Stimulated activated CD8-positive, alpha-beta memory T cell treated with anti-CD3 and anti-CD28 coated beads, Interleukin-15, amount 100 ng/mL, for 48 hours (primary cell): ENCODE measurements around the gene KRI1.
A peak's percentile ranks its signal among the peaks of the same experiment; 100 is the strongest.

Experiments used
- DNase-seq, 2 donors: peaks; one replicate each; pipeline ENCODE4 v3.0.0-alpha.2; 2020; ENCODE audit warnings: low read depth in 2 of 2

Gene KRI1

GRCh38 chr19:10518444-10519361 lies 47.1 kb downstream of the KRI1 start:
- DNase-seq: no peak

GRCh38 chr19:10517760-10518443 lies 47.9 kb downstream of the KRI1 start:
- no peak for DNase-seq

GRCh38 chr19:10517361-10517759 lies 48.5 kb downstream of the KRI1 start, which contains the start of gene S1PR5:
Gene S1PR5, minus strand, starts transcription at chr19:10517447. Its CDS starts 2,436 bp downstream, at chr19:10515011.
- no peak for DNase-seq

GRCh38 chr19:10516671-10517286 lies 49.0 kb downstream of the KRI1 start:
- no peak for DNase-seq

DNA sequence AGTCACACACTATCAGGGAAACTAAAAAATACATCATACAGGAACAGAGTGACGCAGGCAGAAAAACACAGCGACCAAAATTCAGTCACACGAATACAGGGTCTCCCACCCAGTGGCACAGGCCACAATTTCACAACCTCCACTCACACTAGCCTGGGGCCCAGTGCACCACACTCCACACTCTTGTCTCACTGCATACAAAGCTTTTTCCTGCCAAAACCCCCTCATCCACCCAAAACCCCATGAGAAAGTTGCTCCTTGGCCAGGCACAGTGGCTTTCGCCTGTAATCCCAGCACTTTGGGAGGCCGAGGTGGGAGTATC lies 49.8 kb downstream of the KRI1 start:
- DNase-seq: no peak

DNA sequence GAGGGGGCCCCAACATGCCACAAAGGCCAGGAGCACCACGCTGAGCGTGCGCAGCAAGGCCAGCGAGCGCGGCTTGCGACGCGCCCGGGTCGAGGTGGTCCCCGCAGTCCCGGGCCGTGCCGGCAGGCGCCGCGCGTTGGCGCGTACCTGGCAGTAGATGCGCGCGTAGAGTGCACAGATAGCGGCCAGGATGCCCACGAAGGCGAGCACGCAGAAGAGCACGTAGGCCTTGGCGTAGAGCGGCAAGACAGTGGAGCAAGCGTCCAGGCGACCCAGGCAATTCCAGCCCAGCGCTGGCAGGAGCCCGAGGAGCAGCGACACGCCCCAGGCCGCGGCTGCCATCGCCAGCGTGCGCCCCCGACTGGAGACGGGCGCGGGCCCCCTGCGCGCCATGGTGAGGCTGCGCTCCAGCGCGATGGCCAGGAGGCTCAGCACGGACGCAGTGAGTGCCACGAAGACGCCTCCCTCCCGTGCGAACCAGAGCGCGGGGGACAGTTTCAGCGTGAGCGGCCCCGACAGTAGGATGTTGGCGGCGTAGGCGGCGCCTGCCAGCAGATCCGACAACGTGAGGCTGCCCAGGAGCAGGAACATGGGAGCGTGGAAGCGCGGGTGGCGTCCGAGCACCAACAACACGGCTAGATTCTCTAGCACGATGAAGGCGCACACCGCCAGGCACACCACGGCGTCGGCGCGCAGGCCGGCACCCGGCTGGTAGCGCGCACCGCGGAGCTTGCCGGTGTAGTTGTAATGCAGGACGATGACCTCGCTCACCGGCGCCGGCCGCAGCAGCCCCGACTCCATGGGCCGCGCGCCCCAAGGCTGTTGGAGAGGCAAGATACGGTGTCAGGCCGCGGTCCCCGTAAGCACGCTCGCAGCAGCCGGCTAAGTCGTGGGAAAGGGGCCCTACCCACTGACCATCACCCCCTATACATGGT lies 51.3 kb downstream of the KRI1 start:
- DNase-seq: peak; percentile 34 to 51

DNA sequence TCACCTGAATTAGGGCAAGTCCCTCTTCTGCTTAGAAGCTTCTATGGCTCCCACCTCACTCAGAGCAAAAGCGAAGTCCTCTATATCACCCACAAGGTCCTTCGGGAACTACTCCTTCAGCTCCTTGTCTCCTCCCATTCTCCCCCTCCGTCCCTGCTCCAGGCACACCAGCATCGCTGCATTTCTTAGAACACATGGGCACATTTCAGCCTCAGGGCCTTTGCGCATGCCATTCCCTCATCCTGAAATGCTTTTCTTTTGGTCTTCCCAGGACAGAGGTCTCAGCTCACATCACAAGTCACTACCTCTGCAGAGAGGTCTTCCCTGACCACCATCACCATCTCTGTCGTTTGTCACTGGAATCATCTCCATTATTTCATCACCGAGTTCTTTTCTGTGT lies 52.6 kb downstream of the KRI1 start:
- DNase-seq: no peak

GRCh38 chr19:10510301-10510802 lies 55.5 kb downstream of the KRI1 start:
- DNase-seq: no peak

DNA sequence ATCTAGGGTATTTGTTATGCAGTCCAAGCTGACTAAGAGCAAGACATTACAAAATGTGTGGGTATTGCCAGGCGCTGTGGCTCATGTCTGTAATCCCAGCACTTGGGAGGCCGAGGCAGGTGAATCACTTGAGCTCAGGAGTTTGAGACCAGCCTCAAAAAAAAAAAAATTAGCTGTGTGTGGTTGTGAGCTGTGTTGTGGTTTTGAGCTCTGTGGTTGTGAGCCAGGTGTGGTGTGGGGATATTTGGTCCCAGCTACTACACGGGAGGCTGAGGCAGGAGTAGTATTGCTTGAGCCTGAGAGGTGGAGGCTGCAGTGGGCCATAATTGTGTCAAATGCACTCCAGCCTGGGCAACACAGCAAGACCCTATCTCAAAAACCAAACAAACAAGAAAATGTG lies 57.1 kb downstream of the KRI1 start:
- DNase-seq: peak; percentile 29 to 44

- no peak for DNase-seq
Observed at GRCh38 chr19:10508036-10508435, 57.8 kb downstream of the KRI1 start.

DNA sequence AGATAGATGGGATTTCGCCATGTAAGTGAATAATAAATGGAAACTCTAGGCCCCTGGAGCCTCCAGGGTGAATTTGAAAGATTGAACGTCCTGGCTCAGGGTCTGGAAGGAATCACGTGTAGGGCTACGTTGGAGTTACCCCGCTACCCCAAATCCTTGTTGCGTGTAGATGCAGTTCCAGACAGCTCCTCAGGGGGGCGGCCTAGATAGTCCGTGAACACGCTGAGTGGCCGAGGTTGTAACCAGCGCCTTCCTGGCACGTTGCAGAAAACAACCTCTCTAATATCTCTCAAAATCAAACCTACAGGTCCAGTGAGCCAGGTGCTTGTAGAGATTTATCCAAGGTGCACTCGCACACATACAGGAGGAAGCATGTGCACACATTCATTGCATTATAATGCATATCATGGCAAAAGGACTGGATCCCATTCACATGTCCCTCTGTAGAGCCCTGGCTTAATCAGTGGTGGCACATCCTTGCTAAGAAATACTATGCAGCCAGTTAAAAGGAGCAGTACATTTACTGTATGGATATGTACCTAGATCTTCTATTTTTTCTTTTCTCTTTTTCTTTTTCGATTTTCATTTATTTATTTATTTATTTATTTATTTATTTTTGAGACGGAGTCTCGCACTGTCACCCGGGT lies 60.1 kb downstream of the KRI1 start:
- DNase-seq: peak; percentile 66 to 71
